CD4-positive, alpha-beta T cell treated with Interleukin-4 for 1 hour (primary cell): Measurements from ENCODE around the gene ICA1.

Source experiments
- DNase-seq, 2 donors: peaks; one replicate each; pipeline ENCODE4 v3.0.0-alpha.2; 2020 to 2022

ICA1 gene

DNA sequence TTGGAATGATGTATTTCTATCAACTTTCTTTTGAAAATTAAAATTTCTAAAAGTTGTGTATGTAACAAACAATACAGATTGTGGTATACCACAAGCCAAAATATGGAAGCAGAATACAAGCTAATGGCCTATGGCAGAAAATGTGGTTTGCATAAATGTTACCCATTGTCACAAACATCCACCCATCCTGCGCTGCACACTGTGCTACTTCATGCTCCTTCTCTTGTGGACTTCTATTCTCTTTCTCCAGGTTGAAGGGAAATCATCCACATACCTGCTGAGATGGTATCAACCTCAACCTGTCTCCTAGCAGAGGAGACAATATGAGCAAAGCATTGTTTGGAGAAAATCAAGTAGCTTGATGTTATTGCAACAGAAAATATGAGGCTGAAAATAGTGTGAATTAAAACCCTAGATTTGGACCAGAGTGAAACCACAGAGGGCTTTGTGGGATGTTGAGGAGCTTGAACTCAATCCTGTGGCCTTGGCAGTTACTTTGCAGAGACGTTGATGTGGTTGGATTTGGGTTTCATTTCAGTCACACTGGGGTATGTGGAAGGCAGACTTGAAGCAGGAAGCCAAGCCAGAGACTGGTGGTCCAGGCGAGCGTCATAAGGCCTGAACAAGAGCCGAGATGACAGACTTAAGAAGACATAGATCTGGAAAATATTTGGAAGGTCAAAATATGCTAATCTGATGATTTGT is 63.8 kb downstream of the ICA1 start:
- peak; percentile 29 to 46 for DNase-seq

- DNase-seq: no peak
These were observed 69.1 kb downstream of the ICA1 start for GRCh38 chr7:8192897-8193296.

DNA sequence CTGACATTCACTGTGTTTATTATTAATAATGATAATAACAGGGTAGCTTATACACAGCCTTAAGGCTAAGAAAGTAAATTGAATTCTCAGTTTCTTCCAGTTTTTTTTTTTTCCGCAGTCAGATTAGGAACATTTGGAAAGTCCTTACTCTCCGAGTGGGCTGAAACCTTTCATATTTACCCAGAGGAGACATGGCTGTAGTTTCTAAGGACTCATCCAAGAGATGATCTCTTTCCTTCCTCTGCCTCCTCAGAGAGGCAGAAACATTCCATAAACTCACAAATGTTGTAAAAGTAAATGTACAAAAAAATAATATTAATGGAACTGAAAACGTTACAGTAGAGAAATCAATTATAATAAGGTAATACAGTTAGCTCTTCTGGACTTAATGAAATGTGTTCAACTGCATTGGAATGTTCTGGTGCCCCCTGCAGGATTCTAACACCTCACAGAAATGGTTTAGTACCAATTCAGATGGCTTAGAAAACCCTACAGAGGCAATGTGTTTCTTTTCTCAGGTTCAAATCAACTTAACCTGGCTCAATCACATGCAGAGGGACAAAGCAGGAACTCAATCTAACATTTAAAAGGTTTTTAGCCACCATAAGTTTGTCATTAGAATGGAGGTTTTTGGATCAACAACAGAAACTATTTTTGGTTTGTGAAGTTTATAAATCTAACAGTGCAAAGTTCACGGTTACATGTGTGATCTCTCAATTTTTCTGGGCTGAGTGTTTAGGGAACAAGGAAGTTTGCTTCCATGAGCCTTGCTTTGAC is 71.7 kb downstream of the ICA1 start:
- peak; percentile 76 to 81 for DNase-seq

- DNase-seq: no peak
These were observed 72.3 kb downstream of the ICA1 start for GRCh38 chr7:8189625-8190024.

GRCh38 chr7:8185926-8186683 is 75.9 kb downstream of the ICA1 start:
- DNase-seq: no peak

DNA sequence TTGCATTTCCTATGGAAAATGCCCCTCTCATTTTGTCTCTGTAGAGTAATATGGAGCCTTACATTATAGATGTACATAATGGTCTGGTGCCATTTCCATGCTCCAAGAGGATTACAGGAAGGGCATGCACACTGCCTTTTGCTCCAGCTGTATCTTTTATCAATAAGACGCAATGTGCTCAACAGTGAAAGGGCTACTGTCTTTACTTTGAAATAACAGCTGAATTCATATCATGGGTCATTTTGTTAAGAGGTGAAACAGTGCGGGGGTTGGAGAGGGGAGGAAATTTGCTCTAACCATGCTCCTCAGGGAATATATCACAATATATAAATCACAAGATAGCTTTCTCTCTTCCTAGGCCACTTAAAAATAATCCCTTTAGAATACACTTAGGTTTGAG is 77.7 kb downstream of the ICA1 start:
- DNase-seq: no peak

DNA sequence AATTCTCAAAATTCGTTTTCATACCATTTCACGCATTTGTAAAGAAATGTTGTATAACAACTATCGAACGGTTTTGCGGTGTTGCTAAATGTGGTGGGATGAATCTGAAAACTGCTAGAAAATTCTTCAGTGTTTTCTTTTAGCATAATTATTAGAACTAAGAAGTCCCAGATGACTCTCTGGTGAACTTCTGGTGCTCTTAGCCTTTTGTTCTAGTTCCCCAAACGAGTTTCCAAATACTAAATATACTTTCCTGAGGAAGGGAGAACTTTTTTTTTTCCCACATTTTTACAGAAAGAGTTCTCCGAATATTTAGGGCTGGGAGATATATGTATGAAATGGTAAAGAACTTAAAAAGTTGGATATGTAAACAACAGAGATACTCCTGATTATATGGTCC is 82.5 kb downstream of the ICA1 start:
- DNase-seq: no peak

- no peak for DNase-seq
These were observed 83.6 kb downstream of the ICA1 start for GRCh38 chr7:8178353-8178752.

DNA sequence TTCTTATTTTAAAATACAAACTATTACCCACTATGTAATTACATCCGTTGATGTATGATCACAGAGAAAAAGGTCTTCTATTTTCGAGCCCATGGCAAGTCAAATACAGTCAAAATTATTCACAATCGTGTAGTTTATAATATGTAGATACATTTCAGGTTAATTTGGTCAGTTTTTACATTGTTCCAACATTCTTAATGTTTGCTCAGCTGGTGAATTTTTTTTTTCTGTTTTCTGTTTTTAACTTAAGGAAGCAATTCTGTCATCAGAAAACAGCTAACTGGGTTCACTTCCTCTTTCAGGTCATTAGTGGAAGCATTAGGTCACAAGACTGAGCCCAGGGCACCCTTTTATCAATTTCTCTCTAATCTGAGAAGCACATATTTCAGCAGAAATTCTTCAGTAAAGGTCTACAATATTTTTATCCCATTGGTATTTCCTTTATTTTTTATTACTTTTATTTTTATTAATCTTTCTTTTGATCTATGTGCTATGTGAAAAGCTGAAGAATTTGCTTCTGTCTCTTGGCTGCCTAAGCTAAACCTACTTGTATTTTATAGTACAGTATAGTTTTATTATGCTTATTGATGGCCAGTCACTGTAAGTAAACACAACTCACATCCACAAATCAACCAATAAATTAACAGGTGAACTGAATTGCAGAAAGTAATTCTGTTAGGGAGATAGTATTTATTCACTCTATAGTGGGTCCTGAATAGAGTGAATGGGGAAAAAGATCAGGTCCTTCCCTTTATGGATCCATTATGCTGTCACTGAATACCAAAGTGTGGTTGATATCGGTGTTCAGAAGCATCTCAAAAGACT is 84.6 kb downstream of the ICA1 start:
- DNase-seq: peak; percentile 26 to 61

GRCh38 chr7:8176370-8177081 is 85.4 kb downstream of the ICA1 start:
- peak; percentile 65 to 74 for DNase-seq

GRCh38 chr7:8175929-8176369 is 86.0 kb downstream of the ICA1 start:
- no peak for DNase-seq

GRCh38 chr7:8172372-8173354 is 89.3 kb downstream of the ICA1 start:
- no peak for DNase-seq

DNA sequence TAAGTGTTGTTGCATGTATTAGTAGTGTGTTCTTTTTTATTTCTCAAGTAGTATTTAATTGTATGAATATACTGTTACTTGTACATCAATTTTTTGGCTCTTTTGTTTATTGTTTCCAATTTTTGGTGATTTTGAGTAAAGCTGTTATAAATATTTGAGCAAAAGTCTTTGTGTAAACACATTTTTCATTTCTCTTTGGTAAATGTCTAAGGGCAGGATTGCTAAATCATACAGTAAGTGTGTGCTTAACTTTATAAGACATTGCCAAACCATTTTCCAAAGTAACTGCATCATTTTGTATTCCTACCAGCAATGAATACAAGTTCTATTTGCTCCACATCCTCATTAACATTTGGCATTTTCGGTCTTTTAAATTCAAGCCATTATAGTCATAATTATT is 92.8 kb downstream of the ICA1 start:
- DNase-seq: no peak

DNA sequence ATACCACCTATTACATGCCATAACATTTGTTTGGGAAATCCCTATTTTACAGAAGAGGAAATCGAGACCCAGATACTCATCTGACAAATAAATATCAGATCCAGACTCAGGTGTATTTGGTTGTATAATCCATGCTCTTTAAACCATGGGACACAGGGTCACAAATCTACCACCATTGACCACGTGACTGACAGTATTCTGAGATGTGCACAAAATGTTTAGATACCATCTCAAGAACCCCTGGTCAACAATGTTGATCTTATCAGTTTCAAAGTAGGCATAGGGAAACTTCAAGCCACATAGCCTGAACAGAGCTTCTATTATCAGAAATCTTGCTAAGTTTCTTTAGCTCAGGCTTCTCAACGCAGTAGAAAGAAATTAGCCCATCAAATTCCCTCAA is 93.6 kb downstream of the ICA1 start:
- no peak for DNase-seq

DNA sequence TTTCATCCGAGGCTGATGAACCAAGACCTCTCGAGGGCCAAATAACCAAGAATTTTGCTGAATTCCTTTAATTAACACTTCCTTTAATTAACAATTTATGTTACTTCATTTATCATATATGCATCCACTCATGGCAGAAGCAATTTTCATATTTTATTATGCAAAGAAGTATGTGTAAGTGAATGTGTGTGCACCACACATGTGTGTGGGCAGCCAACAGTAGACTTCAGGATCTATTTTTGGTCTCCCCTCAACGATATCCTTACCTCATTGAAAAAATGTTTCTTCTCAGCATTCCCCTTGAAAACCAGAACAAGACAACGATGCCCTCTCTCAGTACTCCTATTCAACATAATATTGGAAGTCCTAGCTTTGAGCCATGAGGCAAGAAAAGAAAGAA is 96.8 kb downstream of the ICA1 start:
- DNase-seq: no peak

DNA sequence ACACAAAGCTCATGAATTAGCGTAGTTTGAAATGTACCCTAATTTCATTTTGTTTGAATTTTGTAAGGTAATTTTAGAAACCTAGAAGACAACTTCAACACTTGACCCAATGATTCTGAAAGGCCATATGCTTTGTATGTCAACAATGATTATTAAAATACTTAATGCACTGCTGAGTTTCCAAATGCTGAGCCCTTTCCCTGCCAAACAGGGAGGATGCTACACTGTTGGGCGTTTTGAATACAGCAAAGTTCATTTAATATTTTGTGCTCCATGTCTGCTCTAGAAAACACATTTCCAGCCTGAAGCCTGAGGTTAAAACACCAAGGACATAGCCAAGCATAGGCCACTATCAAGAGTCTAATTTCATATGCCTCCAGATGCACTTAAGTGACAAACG is 99.8 kb downstream of the ICA1 start:
- no peak for DNase-seq

DNA sequence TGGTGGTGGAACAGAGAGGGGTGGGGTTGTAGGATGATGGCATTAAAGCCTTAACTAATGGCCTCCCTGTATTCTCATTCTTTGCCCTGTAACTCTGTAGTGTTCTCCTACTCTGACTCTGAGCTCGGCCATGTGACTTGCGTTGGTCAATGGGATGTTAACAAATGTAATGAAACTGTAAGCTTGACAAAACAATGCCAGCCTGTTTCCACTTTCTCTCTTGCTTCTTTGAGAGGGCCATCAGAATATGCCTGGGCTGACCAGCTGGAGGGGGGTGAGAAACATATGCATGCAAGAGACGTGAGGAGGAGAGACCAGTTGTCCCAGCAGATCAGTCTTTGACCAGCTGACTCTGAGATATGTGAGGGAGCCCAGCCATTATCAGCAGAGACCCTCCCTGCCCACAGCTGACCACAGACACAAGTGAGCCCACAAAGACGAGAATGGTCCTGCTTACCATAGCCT is 100.6 kb downstream of the ICA1 start:
- no peak for DNase-seq

GRCh38 chr7:8160779-8161345 is 101.1 kb downstream of the ICA1 start:
- no peak for DNase-seq

DNA sequence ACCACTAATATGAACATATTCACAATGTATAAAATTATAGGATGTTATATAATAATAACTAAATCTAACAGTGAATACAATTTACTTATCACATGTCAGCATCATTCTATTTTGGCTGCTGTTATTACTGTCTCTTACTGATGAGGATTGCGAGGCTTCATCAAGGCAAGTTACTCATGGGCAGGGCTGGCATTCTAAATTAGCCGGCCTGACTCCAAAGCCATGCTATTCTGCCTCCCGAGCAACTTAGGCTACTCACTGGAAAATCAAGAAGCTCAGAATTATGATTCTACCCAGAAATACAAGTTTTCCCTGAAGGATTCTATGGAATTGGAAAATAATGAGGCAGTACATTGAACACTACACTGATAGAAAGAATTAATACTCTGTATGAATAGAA is 101.7 kb downstream of the ICA1 start:
- no peak for DNase-seq

DNA sequence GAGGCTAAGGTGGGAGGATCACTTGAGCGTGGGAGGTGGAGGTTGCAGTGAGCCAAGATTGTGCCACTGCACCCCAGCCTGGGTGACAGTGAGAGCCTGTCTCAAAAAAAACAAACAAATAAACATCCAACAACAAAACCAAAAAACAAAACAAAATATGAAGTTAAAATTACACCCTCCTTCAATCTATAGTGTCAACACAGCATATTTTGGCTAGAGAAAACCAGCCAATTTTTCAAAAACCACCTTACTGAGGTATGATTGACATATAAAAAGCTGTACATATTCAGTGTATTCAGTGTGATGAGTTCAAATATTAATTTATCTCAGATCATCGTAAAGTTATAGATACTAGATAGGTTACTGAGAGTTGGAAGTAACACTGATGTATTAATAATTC is 102.4 kb downstream of the ICA1 start:
- DNase-seq: no peak
